GM12878 (cell line): ENCODE measurements around the gene PRRX2. TPM values are rescaled to one million over a fixed set of nuclear protein-coding genes. Genes with fewer than 3 reads are reported as not detected.
A peak's percentile ranks its signal among the peaks of the same experiment; 100 is the strongest.

Experiments used
- ATAC-seq: fragments of 200-7000 bp; cut with Tn5 transposase; 3 replicates; pipeline ENCODE4 v1.9.1; 2020; ENCODE audit warnings: mild to moderate bottlenecking, moderate library complexity
- BruUV-seq: library from RNA; stranded (reverse); fragments of 400-500 nt; replicated peaks from 2 replicates; lab custom pipeline; 2021; lab: Mats Ljungman, UMichigan
- CTCF ChIA-PET: fragments of 300-600 bp; sonication (Branson Sonifier 250); formaldehyde crosslinking; extraction: SDS; loops from one replicate; lab custom pipeline; 2021; ENCODE audit warnings: inconsistent platforms; lab: Yijun Ruan, JAX
- POLR2A ChIA-PET: fragments of 350-600 bp; formaldehyde crosslinking; extraction: SDS; loops from one replicate; lab custom pipeline; 2021; ENCODE audit warnings: inconsistent platforms; lab: Charles Lee
- RAD21 ChIA-PET: fragments of 300-600 bp; sonication (Branson Sonifier 250); formaldehyde crosslinking; loops from one replicate; lab custom pipeline; 2023; ENCODE audit warnings: antibody characterized with exemption; ENCODE audit not compliant: unreplicated experiment; lab: Charles Lee
- SMC1A ChIA-PET: fragments of 300-600 bp; sonication (Branson Sonifier 250); formaldehyde crosslinking; loops from one replicate; lab custom pipeline; 2023; ENCODE audit not compliant: unreplicated experiment, uncharacterized antibody; lab: Charles Lee
- DNase-seq: peaks from one replicate; pipeline ENCODE4 v3.0.0-alpha.2; 2011; ENCODE audit warnings: low read depth, low spot score
- FAIRE-seq: peaks from 3 replicates; lab custom pipeline; 2011; peaks lifted over from hg19 to GRCh38; lab: Jason Lieb, UNC
- H2AFZ ChIP-seq: 2 replicates; pipeline ENCODE4 v1.6.0; 2011; ENCODE audit warnings: low read depth, low read length, control low read depth; ENCODE audit not compliant: control insufficient read depth
- H3K27ac ChIP-seq: 2 replicates; pipeline ENCODE4 v1.5.1; 2011; ENCODE audit warnings: control low read depth; ENCODE audit not compliant: control insufficient read depth, insufficient read depth
- H3K27me3 ChIP-seq, 2 experiments: replicated peaks in 1 of 2; 2 replicates each; pipeline versions ENCODE4 v1.6.0 to v1.6.1; 2011; ENCODE audit warnings: low read length in 1 of 2; ENCODE audit not compliant: control insufficient read depth in 2 of 2, insufficient read depth in 2 of 2
- H3K36me3 ChIP-seq, 2 experiments: 2 replicates each; pipeline ENCODE4 v1.5.1; 2011; ENCODE audit warnings: low read length in 1 of 2; ENCODE audit not compliant: control insufficient read depth in 2 of 2, insufficient read depth in 2 of 2
- H3K4me1 ChIP-seq: 2 replicates; pipeline ENCODE4 v1.6.1; 2011; ENCODE audit warnings: mild to moderate bottlenecking, low read length, moderate library complexity, mixed read lengths; ENCODE audit not compliant: control insufficient read depth, insufficient read depth
- H3K4me2 ChIP-seq: 2 replicates; pipeline ENCODE4 v1.6.0; 2011; ENCODE audit warnings: control low read depth; ENCODE audit not compliant: control insufficient read depth, insufficient read depth
- H3K4me3 ChIP-seq: fragments of 200-600 bp; sonication (generic); 2 replicates; pipeline ENCODE4 v1.5.1; 2016
- H3K79me2 ChIP-seq: 2 replicates; pipeline ENCODE4 v1.6.0; 2011; ENCODE audit warnings: low read length; ENCODE audit not compliant: control insufficient read depth, insufficient read depth
- H3K9ac ChIP-seq: 2 replicates; pipeline ENCODE4 v1.8.0; 2011; ENCODE audit warnings: low read length, control low read depth, mixed read lengths; ENCODE audit not compliant: control insufficient read depth, insufficient read depth
- H3K9me3 ChIP-seq: replicated peaks from 3 replicates; pipeline ENCODE4 v1.5.1; 2011; ENCODE audit warnings: mild to moderate bottlenecking, low read length; ENCODE audit not compliant: control insufficient read depth, insufficient read depth
- H4K20me1 ChIP-seq: 2 replicates; pipeline ENCODE4 v1.6.0; 2011; ENCODE audit not compliant: control insufficient read depth, insufficient read depth
- ATF2 ChIP-seq: IDR thresholded peaks from 2 replicates; pipeline ENCODE4 v1.6.1; 2012; ENCODE audit warnings: low read length, inconsistent platforms
- HCFC1 ChIP-seq: fragments of 150-350 bp; IDR thresholded peaks from 2 replicates; pipeline ENCODE4 v1.6.1; 2014; ENCODE audit warnings: low read length
- LARP7 ChIP-seq: fragments of 450-650 bp; IDR thresholded peaks from 2 replicates; pipeline ENCODE4 v1.6.1; 2017; ENCODE audit warnings: mild to moderate bottlenecking
- MEF2B ChIP-seq: fragments of 450-650 bp; IDR thresholded peaks from 2 replicates; pipeline ENCODE4 v1.6.1; 2018; ENCODE audit warnings: mild to moderate bottlenecking, moderate library complexity; ENCODE audit not compliant: partially characterized antibody, poor library complexity, severe bottlenecking
- RUNX3 ChIP-seq: IDR thresholded peaks from 2 replicates; pipeline ENCODE4 v1.6.1; 2012; ENCODE audit warnings: low read length, inconsistent platforms
- SMARCA5 ChIP-seq: fragments of 450-650 bp; IDR thresholded peaks from 2 replicates; pipeline ENCODE4 v1.6.1; 2017; ENCODE audit warnings: mild to moderate bottlenecking
- SMC3 ChIP-seq: IDR thresholded peaks from 2 replicates; pipeline ENCODE4 v1.6.1; 2011; ENCODE audit warnings: low read length, improper control_type of control experiment, borderline replicate concordance
- SREBF2 ChIP-seq: IDR thresholded peaks from 2 replicates; pipeline ENCODE4 v1.6.1; 2012; ENCODE audit warnings: mild to moderate bottlenecking, low read length
- TAF1 ChIP-seq: IDR thresholded peaks from 2 replicates; pipeline ENCODE4 v1.6.1; 2011; ENCODE audit warnings: mild to moderate bottlenecking, low read depth, low read length, borderline replicate concordance
- ZZZ3 ChIP-seq: IDR thresholded peaks from 2 replicates; pipeline ENCODE4 v1.6.1; 2011; ENCODE audit warnings: low read depth; ENCODE audit not compliant: control insufficient read depth, insufficient read length
- WGBS: methylation state at CpG from one replicate; pipeline ENCODE4 v1.1.6; 2016; ENCODE audit warnings: low lambda C conversion rate; ENCODE audit not compliant: insufficient replicate concordance, insufficient coverage; ENCODE audit errors: missing lambda C conversion rate; 5-methylcytosine and 5-hydroxymethylcytosine counted together
- in situ Hi-C: fragments of 300-500 bp; cut with MboI; formaldehyde crosslinking; loops from 9 replicates; pipeline ENCODE4 v1.14.3; 2018; ENCODE audit warnings: mixed read lengths
- intact Hi-C: fragments of 100-400 bp; cut with micrococcal nuclease; formaldehyde crosslinking; loops from one replicate; pipeline ENCODE4 v1.14.2; 2022; ENCODE audit not compliant: unreplicated experiment
- polyA plus RNA-seq, 11 experiments: library from polyadenylated mRNA; depleted of rRNA in 4 of 11; unstranded in 6 of 11; stranded (reverse) in 5 of 11; fragments of >200 nt; fragmentation: Nextera tagmentation in 4 of 11; fragmentation: Illumina TruSeq in 1 of 11; extraction: Ambion mirVana in 4 of 11; extraction: Trizol in 1 of 11; gene quantifications; 1 replicate in 1 of 11; 2 replicates in 10 of 11; pipeline versions ENCODE4 v1.2.1 to v1.2.3, GENCODE V29; 2011 to 2016; ENCODE audit warnings: inconsistent platforms in 2 of 11, missing spikeins in 2 of 11, low read depth in 1 of 11
- total RNA-seq, 4 experiments: library from RNA; depleted of rRNA in 3 of 4; stranded (reverse); fragments of >200 nt in 3 of 4; fragmentation: Illumina TruSeq in 1 of 4; extraction: Trizol in 1 of 4; gene quantifications; 2 replicates each; pipeline versions ENCODE4 v1.2.1 to v1.2.3, GENCODE V29; 2013 to 2021
- TF ChIP-seq, protein P1 (sequence below): IDR thresholded peaks from 2 replicates; pipeline ENCODE4 v1.6.1; 2012; ENCODE audit warnings: improper control_type of control experiment, low read depth, low read length; ENCODE audit not compliant: insufficient replicate concordance
- TF ChIP-seq, protein P2 (sequence below): fragments of 450-650 bp; IDR thresholded peaks from 2 replicates; pipeline ENCODE4 v1.6.1; 2016; ENCODE audit warnings: mild to moderate bottlenecking

The PRRX2 gene
- total and polyA plus RNA-seq, 10 of the 15 experiments (the other 5 are each of a cell fraction or from before 2014, with no cell fraction given), result not detected

GRCh38 chr9:129624168-129624759 lies 41.2 kb upstream of the PRRX2 start:
- DNase-seq, result no peak
- intact Hi-C loops (loop anchor here (1.0 kb wide), 1 partner anchor 485 kb away; no protein-coding TSS in a partner anchor), in situ Hi-C loops (no loop called here)
- no TSS peak for BruUV-seq
- Histone ChIP-seq H2AFZ (peak overlapping the region; percentile 23), H3K27me3 (peaks cover 6 to 9% of the 10 kb centered on the region in 2 experiments), H3K4me1 (peaks cover 14% of the 10 kb centered on the region), H3K9ac (no peak overlapping the region), H3K4me2 (no peak overlapping the region), H3K27ac (no peak overlapping the region), H3K79me2 (peaks cover 32% of the 10 kb centered on the region), H3K9me3 (no peaks in the 10 kb centered on the region), H3K4me3 (no peak overlapping the region), H4K20me1 (no peaks in the 10 kb centered on the region), H3K36me3 (peaks cover 0 to 3% of the 10 kb centered on the region in 2 experiments; a peak in 1 of 4 replicates)
- peak; percentile 92 for FAIRE-seq
- SMC1A ChIA-PET, result interaction anchor here (0.8 to 6.8 kb wide), 16 partner anchors 8 to 492 kb away, joined by 3 to 83 read pairs (median 4); partner anchors contain the start of gene IER5L
- 33% methylated on average over 12 of the region's 12 CpGs for WGBS
- CTCF ChIA-PET, result interaction anchor here (0.5 to 5.2 kb wide), 48 partner anchors 9 to 1235 kb away, joined by 3 to 194 read pairs (median 4); partner anchors contain the start of genes ASB6, IER5L and TOR1B
- RAD21 ChIA-PET, result interaction anchor here (0.6 to 6.4 kb wide), 18 partner anchors 13 to 543 kb away, joined by 3 to 130 read pairs (median 4); partner anchors contain the start of genes DOLPP1 and IER5L
- POLR2A ChIA-PET, result interaction anchor here (0.6 to 3.0 kb wide), 14 partner anchors 9 to 1260 kb away, joined by 3 to 21 read pairs (median 3); partner anchors contain the start of gene IER5L
- ATAC-seq, result peak; percentile 51
- TF ChIP-seq, protein P1, sequence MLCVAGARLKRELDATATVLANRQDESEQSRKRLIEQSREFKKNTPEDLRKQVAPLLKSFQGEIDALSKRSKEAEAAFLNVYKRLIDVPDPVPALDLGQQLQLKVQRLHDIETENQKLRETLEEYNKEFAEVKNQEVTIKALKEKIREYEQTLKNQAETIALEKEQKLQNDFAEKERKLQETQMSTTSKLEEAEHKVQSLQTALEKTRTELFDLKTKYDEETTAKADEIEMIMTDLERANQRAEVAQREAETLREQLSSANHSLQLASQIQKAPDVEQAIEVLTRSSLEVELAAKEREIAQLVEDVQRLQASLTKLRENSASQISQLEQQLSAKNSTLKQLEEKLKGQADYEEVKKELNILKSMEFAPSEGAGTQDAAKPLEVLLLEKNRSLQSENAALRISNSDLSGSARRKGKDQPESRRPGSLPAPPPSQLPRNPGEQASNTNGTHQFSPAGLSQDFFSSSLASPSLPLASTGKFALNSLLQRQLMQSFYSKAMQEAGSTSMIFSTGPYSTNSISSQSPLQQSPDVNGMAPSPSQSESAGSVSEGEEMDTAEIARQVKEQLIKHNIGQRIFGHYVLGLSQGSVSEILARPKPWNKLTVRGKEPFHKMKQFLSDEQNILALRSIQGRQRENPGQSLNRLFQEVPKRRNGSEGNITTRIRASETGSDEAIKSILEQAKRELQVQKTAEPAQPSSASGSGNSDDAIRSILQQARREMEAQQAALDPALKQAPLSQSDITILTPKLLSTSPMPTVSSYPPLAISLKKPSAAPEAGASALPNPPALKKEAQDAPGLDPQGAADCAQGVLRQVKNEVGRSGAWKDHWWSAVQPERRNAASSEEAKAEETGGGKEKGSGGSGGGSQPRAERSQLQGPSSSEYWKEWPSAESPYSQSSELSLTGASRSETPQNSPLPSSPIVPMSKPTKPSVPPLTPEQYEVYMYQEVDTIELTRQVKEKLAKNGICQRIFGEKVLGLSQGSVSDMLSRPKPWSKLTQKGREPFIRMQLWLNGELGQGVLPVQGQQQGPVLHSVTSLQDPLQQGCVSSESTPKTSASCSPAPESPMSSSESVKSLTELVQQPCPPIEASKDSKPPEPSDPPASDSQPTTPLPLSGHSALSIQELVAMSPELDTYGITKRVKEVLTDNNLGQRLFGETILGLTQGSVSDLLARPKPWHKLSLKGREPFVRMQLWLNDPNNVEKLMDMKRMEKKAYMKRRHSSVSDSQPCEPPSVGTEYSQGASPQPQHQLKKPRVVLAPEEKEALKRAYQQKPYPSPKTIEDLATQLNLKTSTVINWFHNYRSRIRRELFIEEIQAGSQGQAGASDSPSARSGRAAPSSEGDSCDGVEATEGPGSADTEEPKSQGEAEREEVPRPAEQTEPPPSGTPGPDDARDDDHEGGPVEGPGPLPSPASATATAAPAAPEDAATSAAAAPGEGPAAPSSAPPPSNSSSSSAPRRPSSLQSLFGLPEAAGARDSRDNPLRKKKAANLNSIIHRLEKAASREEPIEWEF, result peak; percentile 63
- TF ChIP-seq RUNX3, result no peak
- no peak for TF ChIP-seq LARP7
- no peak for TF ChIP-seq SREBF2
- TF ChIP-seq, protein P2, sequence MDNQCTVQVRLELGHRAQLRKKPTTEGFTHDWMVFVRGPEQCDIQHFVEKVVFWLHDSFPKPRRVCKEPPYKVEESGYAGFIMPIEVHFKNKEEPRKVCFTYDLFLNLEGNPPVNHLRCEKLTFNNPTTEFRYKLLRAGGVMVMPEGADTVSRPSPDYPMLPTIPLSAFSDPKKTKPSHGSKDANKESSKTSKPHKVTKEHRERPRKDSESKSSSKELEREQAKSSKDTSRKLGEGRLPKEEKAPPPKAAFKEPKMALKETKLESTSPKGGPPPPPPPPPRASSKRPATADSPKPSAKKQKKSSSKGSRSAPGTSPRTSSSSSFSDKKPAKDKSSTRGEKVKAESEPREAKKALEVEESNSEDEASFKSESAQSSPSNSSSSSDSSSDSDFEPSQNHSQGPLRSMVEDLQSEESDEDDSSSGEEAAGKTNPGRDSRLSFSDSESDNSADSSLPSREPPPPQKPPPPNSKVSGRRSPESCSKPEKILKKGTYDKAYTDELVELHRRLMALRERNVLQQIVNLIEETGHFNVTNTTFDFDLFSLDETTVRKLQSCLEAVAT, result no peak
- no peak for TF ChIP-seq TAF1
- TF ChIP-seq SMC3, result peak; percentile 57; the same call in 1 of the 2 replicates
- TF ChIP-seq ATF2, result no peak
- no peak for TF ChIP-seq HCFC1
- TF ChIP-seq MEF2B, result no peak
- TF ChIP-seq SMARCA5, result peak; percentile 30; the same call in 1 of the 2 replicates
- TF ChIP-seq ZZZ3, result no peak
